ENCODE results near the gene INCENP. TPM values are rescaled to one million over a fixed set of nuclear protein-coding genes. Genes with fewer than 3 reads are reported as not detected.
"Not testable (repeated sequence)": the region's sequence is repeated elsewhere in the genome, so short reads cannot be mapped to it uniquely, and the experiment has no call there.

INCENP gene
- total RNA-seq, 1 experiment from 2014 or later: 56.2 TPM

GRCh38 chr11:62081378-62082291, 42.2 kb upstream of the INCENP start:
- H3K9me3 Mint-ChIP-seq (ENCODE audit: unreplicated experiment): no peaks in the 10 kb centered on the region
- no peaks in the 10 kb centered on the region for H3K27me3 Mint-ChIP-seq (ENCODE audit: insufficient read depth, unreplicated experiment)
- intact Hi-C loops (cut with micrococcal nuclease): loop anchor here (1.0 kb wide), 4 partner anchors 134 to 284 kb away; no protein-coding TSS in a partner anchor
- no peak overlapping the region for H3K27ac Mint-ChIP-seq (ENCODE audit: low read depth, unreplicated experiment)
- BruUV-seq (replicated peaks): no TSS peak
- no peak overlapping the region for H3K4me3 Mint-ChIP-seq (ENCODE audit: unreplicated experiment)
- H3K36me3 Mint-ChIP-seq (ENCODE audit: insufficient read depth, unreplicated experiment): peaks cover 4% of the 10 kb centered on the region
- H3K4me1 Mint-ChIP-seq (ENCODE audit: insufficient read depth, unreplicated experiment): peaks cover 7% of the 10 kb centered on the region
- peak; percentile 87 for TF ChIP-seq CTCF (IDR thresholded peaks at IDR 0.05; ENCODE audit: unreplicated experiment)
- ChIA-PET POLR2A (interaction anchor here (0.5 to 1.4 kb wide), 12 partner anchors 9 to 287 kb away, joined by 3 to 6 read pairs (median 3); partner anchors contain the start of gene FTH1), CTCF (interaction anchor here (0.5 to 11.5 kb wide), 68 partner anchors 9 to 566 kb away, joined by 3 to 161 read pairs (median 4); partner anchors contain the start of genes FADS1, FEN1 and TMEM258)
- DNase-seq (ENCODE audit: unreplicated experiment): peak; percentile 66

GRCh38 chr11:62082292-62082657, 41.5 kb upstream of the INCENP start:
- Mint-ChIP-seq H3K27me3 (ENCODE audit: insufficient read depth, unreplicated experiment) (no peaks in the 10 kb centered on the region), H3K9me3 (ENCODE audit: unreplicated experiment) (no peaks in the 10 kb centered on the region), H3K27ac (ENCODE audit: low read depth, unreplicated experiment) (no peak overlapping the region), H3K36me3 (ENCODE audit: insufficient read depth, unreplicated experiment) (peaks cover 4% of the 10 kb centered on the region), H3K4me3 (ENCODE audit: unreplicated experiment) (no peak overlapping the region), H3K4me1 (ENCODE audit: insufficient read depth, unreplicated experiment) (peaks cover 7% of the 10 kb centered on the region)
- ChIA-PET POLR2A (interaction anchor here (0.6 to 1.4 kb wide), 8 partner anchors 8 to 287 kb away, joined by 3 to 6 read pairs (median 4); partner anchors contain the start of gene FTH1), CTCF (interaction anchor here (0.7 to 11.5 kb wide), 53 partner anchors 10 to 566 kb away, joined by 3 to 161 read pairs (median 5); partner anchors contain the start of genes FEN1 and TMEM258)
- no TSS peak for BruUV-seq (replicated peaks)
- no peak for DNase-seq (ENCODE audit: unreplicated experiment)
- TF ChIP-seq CTCF (IDR thresholded peaks at IDR 0.05; ENCODE audit: unreplicated experiment): no peak
- intact Hi-C loops (cut with micrococcal nuclease): loop anchor here (1.0 kb wide), 4 partner anchors 135 to 285 kb away; no protein-coding TSS in a partner anchor

GRCh38 chr11:62084801-62085200, 39.0 kb upstream of the INCENP start:
- intact Hi-C loops (cut with micrococcal nuclease); H3K9me3 Mint-ChIP-seq (ENCODE audit: unreplicated experiment); H3K36me3 Mint-ChIP-seq (ENCODE audit: insufficient read depth, unreplicated experiment); H3K27ac Mint-ChIP-seq (ENCODE audit: low read depth, unreplicated experiment); BruUV-seq (replicated peaks); H3K4me3 Mint-ChIP-seq (ENCODE audit: unreplicated experiment); POLR2A ChIA-PET; H3K27me3 Mint-ChIP-seq (ENCODE audit: insufficient read depth, unreplicated experiment); H3K4me1 Mint-ChIP-seq (ENCODE audit: insufficient read depth, unreplicated experiment); DNase-seq (ENCODE audit: unreplicated experiment): not testable (repeated sequence)
- CTCF ChIA-PET: interaction anchor here (0.5 to 11.5 kb wide), 3 partner anchors 185 to 289 kb away, joined by 3 to 161 read pairs (median 7); no protein-coding TSS in a partner anchor

GRCh38 chr11:62087694-62088093, 36.1 kb upstream of the INCENP start:
- Mint-ChIP-seq H3K9me3 (ENCODE audit: unreplicated experiment) (no peaks in the 10 kb centered on the region), H3K4me1 (ENCODE audit: insufficient read depth, unreplicated experiment) (no peaks in the 10 kb centered on the region), H3K36me3 (ENCODE audit: insufficient read depth, unreplicated experiment) (no peaks in the 10 kb centered on the region), H3K4me3 (ENCODE audit: unreplicated experiment) (no peak overlapping the region), H3K27ac (ENCODE audit: low read depth, unreplicated experiment) (no peak overlapping the region), H3K27me3 (ENCODE audit: insufficient read depth, unreplicated experiment) (no peaks in the 10 kb centered on the region)
- BruUV-seq (replicated peaks): no TSS peak
- CTCF ChIA-PET: interaction anchor here (0.7 to 11.5 kb wide), 6 partner anchors 20 to 340 kb away, joined by 3 to 161 read pairs (median 10); no protein-coding TSS in a partner anchor
- TF ChIP-seq CTCF (IDR thresholded peaks at IDR 0.05; ENCODE audit: unreplicated experiment): no peak
- POLR2A ChIA-PET: interaction anchor here (0.6 kb wide), 1 partner anchor 43 kb away, joined by 3 read pairs; no protein-coding TSS in a partner anchor
- no peak for DNase-seq (ENCODE audit: unreplicated experiment)
- intact Hi-C loops (cut with micrococcal nuclease): no loop called here

Measured in MCF 10A (cell line).